Measurements from ENCODE around the gene BGLAP. TPM values are rescaled to one million over a fixed set of nuclear protein-coding genes. Genes with fewer than 3 reads are reported as not detected.

BGLAP gene
- total and polyA plus RNA-seq, 2 of the 13 experiments (the other 11 are each of a cell fraction or from before 2014, with no cell fraction given) = 0.62 to 1.6 TPM

DNA sequence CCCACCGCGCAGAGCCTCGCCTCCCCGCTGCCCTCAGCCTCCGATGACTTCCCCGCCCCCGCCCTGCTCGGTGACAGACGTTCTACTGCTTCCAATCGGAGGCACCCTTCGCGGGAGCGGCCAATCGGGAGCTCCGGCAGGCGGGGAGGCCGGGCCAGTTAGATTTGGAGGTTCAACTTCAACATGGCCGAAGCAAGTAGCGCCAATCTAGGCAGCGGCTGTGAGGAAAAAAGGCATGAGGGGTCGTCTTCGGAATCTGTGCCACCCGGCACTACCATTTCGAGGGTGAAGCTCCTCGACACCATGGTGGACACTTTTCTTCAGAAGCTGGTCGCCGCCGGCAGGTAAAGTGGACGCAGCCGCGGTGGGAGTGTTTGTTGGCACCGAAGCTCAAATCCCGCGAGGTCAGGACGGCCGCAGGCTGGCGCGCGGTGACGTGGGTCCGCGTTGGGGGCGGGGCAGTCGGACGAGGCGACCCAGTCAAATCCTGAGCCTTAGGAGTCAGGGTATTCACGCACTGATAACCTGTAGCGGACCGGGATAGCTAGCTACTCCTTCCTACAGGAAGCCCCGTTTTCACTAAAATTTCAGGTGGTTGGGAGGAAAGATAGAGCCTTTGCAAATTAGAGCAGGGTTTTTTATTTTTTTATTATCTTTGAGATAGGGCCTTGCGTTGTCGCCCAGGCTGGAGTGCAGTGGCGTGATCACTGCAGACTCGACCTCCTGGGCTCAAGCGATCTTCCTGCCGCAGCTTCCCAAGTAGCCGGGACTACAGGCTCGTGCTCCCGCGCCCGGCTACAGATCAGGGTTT lies 28.9 kb upstream of the BGLAP start, which contains the start of gene PMF1 (continued):
- TF ChIP-seq, protein P1, sequence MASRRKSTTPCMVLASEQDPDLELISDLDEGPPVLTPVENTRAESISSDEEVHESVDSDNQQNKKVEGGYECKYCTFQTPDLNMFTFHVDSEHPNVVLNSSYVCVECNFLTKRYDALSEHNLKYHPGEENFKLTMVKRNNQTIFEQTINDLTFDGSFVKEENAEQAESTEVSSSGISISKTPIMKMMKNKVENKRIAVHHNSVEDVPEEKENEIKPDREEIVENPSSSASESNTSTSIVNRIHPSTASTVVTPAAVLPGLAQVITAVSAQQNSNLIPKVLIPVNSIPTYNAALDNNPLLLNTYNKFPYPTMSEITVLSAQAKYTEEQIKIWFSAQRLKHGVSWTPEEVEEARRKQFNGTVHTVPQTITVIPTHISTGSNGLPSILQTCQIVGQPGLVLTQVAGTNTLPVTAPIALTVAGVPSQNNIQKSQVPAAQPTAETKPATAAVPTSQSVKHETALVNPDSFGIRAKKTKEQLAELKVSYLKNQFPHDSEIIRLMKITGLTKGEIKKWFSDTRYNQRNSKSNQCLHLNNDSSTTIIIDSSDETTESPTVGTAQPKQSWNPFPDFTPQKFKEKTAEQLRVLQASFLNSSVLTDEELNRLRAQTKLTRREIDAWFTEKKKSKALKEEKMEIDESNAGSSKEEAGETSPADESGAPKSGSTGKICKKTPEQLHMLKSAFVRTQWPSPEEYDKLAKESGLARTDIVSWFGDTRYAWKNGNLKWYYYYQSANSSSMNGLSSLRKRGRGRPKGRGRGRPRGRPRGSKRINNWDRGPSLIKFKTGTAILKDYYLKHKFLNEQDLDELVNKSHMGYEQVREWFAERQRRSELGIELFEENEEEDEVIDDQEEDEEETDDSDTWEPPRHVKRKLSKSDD (CRISPR knock-in tag; IDR thresholded peaks at IDR 0.05; ENCODE audit: low read depth) = peak; percentile 97
- TF ChIP-seq RBM39 (IDR thresholded peaks at IDR 0.05; ENCODE audit: low read depth, low read length, poor library complexity, severe bottlenecking) (no peak), RELA (CRISPR knock-in tag; IDR thresholded peaks at IDR 0.05) (no peak), ZNF775 (CRISPR knock-in tag; IDR thresholded peaks at IDR 0.05; ENCODE audit: borderline replicate concordance) (no peak; the same call in 1 of the 2 replicates)

DNA sequence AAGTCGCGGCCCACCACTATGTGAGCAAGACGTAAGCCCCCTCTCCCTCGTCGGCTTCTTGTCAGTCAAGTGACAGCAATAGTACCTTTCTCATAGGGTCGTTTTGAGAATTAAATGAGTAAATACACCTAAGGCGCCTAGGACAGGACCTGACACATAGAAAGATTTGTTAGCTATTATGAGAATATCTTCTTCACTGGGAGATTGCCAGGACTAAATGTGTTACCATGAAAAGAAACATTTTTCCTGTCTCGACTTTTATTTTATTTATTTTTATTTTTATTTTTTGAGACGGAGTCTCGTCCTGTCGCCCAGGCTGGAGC lies 28.4 kb upstream of the BGLAP start:
- DNase-seq (ENCODE audit: low spot score) (no peak), FAIRE-seq (no peak), ATAC-seq (no peak)
- TF ChIP-seq ZNF550 (CRISPR knock-in tag; IDR thresholded peaks at IDR 0.05; ENCODE audit: borderline replicate concordance) = no peak
- TF ChIP-seq ZC3H13 (CRISPR knock-in tag; IDR thresholded peaks at IDR 0.05) = 0 out of 2 replicates have a peak, but pooled peaks have one; percentile 1
- TF ChIP-seq ZMYM3 (CRISPR knock-in tag; IDR thresholded peaks at IDR 0.05) = peak; percentile 5; the same call in 1 of the 2 replicates
- no peak for TF ChIP-seq ZNF766 (CRISPR knock-in tag; IDR thresholded peaks at IDR 0.05; ENCODE audit: borderline replicate concordance)
- peaks cover 28% of the 10 kb centered on the region for H3K79me2 ChIP-seq (ENCODE audit: insufficient read depth, low read length)
- H3K4me1 ChIP-seq (ENCODE audit: insufficient read depth, low read length) = peaks cover 36% of the 10 kb centered on the region
- peak overlapping the region; percentile 97 for H3K9ac ChIP-seq (ENCODE audit: insufficient read depth, low read depth, low read length)
- intact Hi-C loops (cut with micrococcal nuclease; ENCODE audit: unreplicated experiment) (no loop called here), in situ Hi-C loops (cut with HindIII; ENCODE audit: extremely low pct_ligation_motif_present, low pct_unique_long_range_greater_than_20kb) (no loop called here)
- H3K4me3 ChIP-seq (replicated peaks in 1 of 3; ENCODE audit: insufficient read depth in 1 of 3, low read depth in 2 of 3, low read length in 3 of 3) = peak overlapping the region; percentile 75 to 88 (median 82)
- H3K36me3 ChIP-seq (replicated peaks in 1 of 2; ENCODE audit: control insufficient read depth in 1 of 2, insufficient read depth in 2 of 2, low read length in 2 of 2) = peaks cover 7 to 29% of the 10 kb centered on the region in 2 experiments
- H2AFZ ChIP-seq (ENCODE audit: low read length) = no peak overlapping the region
- peak overlapping the region; percentile 99 for H3K27ac ChIP-seq (ENCODE audit: extremely low read length, insufficient read depth, low read length)
- no peaks in the 10 kb centered on the region for H4K20me1 ChIP-seq (ENCODE audit: insufficient read depth, low read length)
- 20% methylated on average over 11 of the region's 11 CpGs for WGBS (ENCODE audit: low lambda C conversion rate)
- no peaks in the 10 kb centered on the region for H3K9me3 ChIP-seq (ENCODE audit: low read length)
- POLR2A ChIA-PET = interaction anchor here (0.9 to 3.0 kb wide), 26 partner anchors 10 to 280 kb away, joined by 3 to 61 read pairs (median 8); partner anchors contain the start of genes KHDC4, PAQR6, SLC25A44 and SMG5
- no peaks in the 10 kb centered on the region; a peak in 1 of 5 replicates for H3K27me3 ChIP-seq (ENCODE audit: control insufficient read depth in 1 of 2, insufficient read depth in 2 of 2, low read length in 2 of 2)
- no TSS peak for BruUV-seq (replicated peaks)
- CTCF ChIA-PET (ENCODE audit: low intra/inter-chr PET ratio, low total read pairs) = interaction anchor here (0.8 kb wide), 1 partner anchor 20 kb away, joined by 3 read pairs; no protein-coding TSS in a partner anchor
- H3K4me2 ChIP-seq (ENCODE audit: low read depth, low read length) = peak overlapping the region; percentile 93

Measured in HepG2 (cell line).